ENCODE results near the gene PPP1R17. TPM values are rescaled to one million over a fixed set of nuclear protein-coding genes. Genes with fewer than 3 reads are reported as not detected.

Gene PPP1R17
- total RNA-seq, 1 experiment from 2014 or later, result not detected

- ChIA-PET CTCF (no interaction called here), POLR2A (no interaction called here)
- no peak for ATAC-seq
- Histone ChIP-seq H3K4me1 (ENCODE audit: control insufficient read depth, insufficient read depth, low read length) (no peaks in the 10 kb centered on the region), H3K27me3 (ENCODE audit: control insufficient read depth, insufficient read depth, low read length) (0 out of 2 replicates have a peak, but pooled peaks cover 3% of the 10 kb centered on the region), H3K36me3 (ENCODE audit: control insufficient read depth, insufficient read depth, low read length) (no peaks in the 10 kb centered on the region), H3K27ac (ENCODE audit: low read length) (no peak overlapping the region), H3K4me3 (ENCODE audit: low read depth in 2 of 2, low read length in 2 of 2) (no peak overlapping the region), H3K9me3 (ENCODE audit: control insufficient read depth, insufficient read depth, low read depth, low read length) (no peaks in the 10 kb centered on the region)
- intact Hi-C loops (cut with micrococcal nuclease; ENCODE audit: unreplicated experiment), result no loop called here
- BruUV-seq (replicated peaks), result no TSS peak
- no peak for DNase-seq (ENCODE audit: low read depth, low spot score)
- in situ Hi-C loops (cut with HindIII; ENCODE audit: low pct_unique_long_range_greater_than_20kb, low sequenced_read_pairs), result no loop called here
- TF ChIP-seq SIN3A (IDR thresholded peaks at IDR 0.05; ENCODE audit: borderline replicate concordance, insufficient read depth, low read depth, low read length) (no peak), TCF7L2 (IDR thresholded peaks at IDR 0.05; ENCODE audit: low read depth, low read length) (no peak), REST (IDR thresholded peaks at IDR 0.05; ENCODE audit: insufficient read depth in 1 of 2, low read depth in 2 of 2, low read length in 1 of 2) (no peak), CTCF (IDR thresholded peaks at IDR 0.05) (no peak), POLR2AphosphoS5 (IDR thresholded peaks at IDR 0.05; ENCODE audit: low read depth, low read length) (no peak)
Measured at GRCh38 chr7:31705377-31705776, 18.4 kb downstream of the PPP1R17 start.

- 0 out of 2 replicates have a peak, but pooled peaks cover 3% of the 10 kb centered on the region for H3K27me3 ChIP-seq (ENCODE audit: control insufficient read depth, insufficient read depth, low read length)
- no peaks in the 10 kb centered on the region for H3K9me3 ChIP-seq (ENCODE audit: control insufficient read depth, insufficient read depth, low read depth, low read length)
- no TSS peak for BruUV-seq (replicated peaks)
- CTCF ChIA-PET, result no interaction called here
- intact Hi-C loops (cut with micrococcal nuclease; ENCODE audit: unreplicated experiment), result no loop called here
- TF ChIP-seq SIN3A (IDR thresholded peaks at IDR 0.05; ENCODE audit: borderline replicate concordance, insufficient read depth, low read depth, low read length), result no peak
- TF ChIP-seq CTCF (IDR thresholded peaks at IDR 0.05), result no peak
- TF ChIP-seq REST (IDR thresholded peaks at IDR 0.05; ENCODE audit: insufficient read depth in 1 of 2, low read depth in 2 of 2, low read length in 1 of 2), result no peak
- TF ChIP-seq POLR2AphosphoS5 (IDR thresholded peaks at IDR 0.05; ENCODE audit: low read depth, low read length), result no peak
- no peak for TF ChIP-seq TCF7L2 (IDR thresholded peaks at IDR 0.05; ENCODE audit: low read depth, low read length)
- H3K36me3 ChIP-seq (ENCODE audit: control insufficient read depth, insufficient read depth, low read length), result no peaks in the 10 kb centered on the region
- POLR2A ChIA-PET, result no interaction called here
- H3K4me3 ChIP-seq (ENCODE audit: low read depth in 2 of 2, low read length in 2 of 2), result no peak overlapping the region
- no peak for DNase-seq (ENCODE audit: low read depth, low spot score)
- ATAC-seq, result no peak
- H3K4me1 ChIP-seq (ENCODE audit: control insufficient read depth, insufficient read depth, low read length), result no peaks in the 10 kb centered on the region
- no peak overlapping the region for H3K27ac ChIP-seq (ENCODE audit: low read length)
- in situ Hi-C loops (cut with HindIII; ENCODE audit: low pct_unique_long_range_greater_than_20kb, low sequenced_read_pairs), result no loop called here
Measured at GRCh38 chr7:31707089-31707488, 20.1 kb downstream of the PPP1R17 start.

Data from Panc1 (cell line).